ENCODE measurements around the gene YPEL4.
"Not testable (repeated sequence)": the region's sequence is repeated elsewhere in the genome, so short reads cannot be mapped to it uniquely, and the experiment has no call there.

Gene YPEL4, protein sequence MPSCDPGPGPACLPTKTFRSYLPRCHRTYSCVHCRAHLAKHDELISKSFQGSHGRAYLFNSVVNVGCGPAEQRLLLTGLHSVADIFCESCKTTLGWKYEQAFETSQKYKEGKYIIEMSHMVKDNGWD

DNA sequence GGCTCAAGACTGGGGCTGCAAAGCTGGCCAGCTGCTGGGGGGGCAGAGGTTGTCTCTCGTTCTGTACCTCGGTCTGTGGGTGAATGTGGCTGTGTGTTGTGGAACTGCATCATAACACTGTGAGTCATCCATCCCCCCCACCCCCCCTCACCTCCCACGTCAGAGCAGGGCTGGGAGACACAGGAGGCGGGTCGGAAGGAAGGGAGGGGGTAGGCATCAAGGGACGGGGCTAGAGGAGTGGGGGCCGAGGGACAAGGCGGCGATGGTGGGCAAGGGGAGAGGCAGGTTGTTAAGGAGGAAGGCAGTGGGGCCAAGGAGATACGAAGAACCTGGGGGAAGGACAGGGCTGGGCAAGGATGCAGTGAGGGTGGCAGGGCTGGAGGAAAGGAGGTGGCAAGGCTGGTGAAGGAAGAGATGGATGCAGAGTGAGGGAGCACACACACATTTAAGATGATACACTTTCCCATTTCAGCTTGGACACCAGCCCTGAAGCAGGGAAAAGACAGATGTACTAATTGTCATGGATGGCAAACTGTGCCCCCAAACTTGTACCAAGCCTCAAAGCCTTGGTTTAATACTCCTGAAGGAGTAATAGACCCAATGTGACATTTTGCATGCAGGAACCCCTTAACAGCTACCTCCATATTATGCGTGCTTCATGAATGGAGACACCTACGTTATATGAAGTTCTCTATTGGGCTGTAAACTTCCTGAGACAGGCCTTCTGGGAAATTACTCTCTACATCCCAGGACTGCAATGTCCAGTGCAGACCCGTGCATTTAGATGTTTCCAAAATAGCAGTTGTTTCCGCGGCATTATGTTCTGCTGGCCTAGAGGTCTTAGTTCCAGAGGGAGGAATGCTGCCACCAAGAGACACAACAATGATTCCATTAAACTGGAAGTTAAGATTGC is at the start of gene YPEL4:
Gene YPEL4, minus strand, starts transcription at position 87 of the 913 bp plus-strand sequence. CDS start 2,805 bp downstream, outside the sequence.
- DNase-seq: peak; percentile 27

DNA sequence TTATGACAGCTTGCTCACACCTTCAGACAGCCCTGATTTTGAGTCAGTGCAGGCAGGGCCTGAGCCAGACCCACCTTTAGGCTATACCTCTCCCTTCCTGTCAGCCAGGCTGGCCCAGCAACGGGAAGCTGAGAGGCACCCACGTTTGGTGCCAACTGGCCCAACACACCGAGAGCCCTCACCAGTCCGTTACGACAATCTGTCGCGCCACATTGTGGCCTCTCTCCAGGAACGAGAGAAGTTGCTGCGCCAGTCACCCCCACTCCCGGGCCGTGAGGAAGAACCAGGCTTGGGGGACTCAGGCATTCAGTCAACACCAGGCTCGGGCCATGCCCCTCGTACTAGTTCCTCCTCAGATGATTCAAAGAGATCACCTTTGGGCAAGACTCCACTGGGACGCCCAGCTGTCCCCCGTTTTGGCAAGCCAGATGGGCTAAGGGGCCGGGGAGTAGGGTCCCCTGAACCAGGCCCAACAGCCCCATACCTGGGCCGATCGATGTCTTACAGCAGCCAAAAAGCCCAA is 49.2 kb upstream of the YPEL4 start:
- DNase-seq: no peak

DNA sequence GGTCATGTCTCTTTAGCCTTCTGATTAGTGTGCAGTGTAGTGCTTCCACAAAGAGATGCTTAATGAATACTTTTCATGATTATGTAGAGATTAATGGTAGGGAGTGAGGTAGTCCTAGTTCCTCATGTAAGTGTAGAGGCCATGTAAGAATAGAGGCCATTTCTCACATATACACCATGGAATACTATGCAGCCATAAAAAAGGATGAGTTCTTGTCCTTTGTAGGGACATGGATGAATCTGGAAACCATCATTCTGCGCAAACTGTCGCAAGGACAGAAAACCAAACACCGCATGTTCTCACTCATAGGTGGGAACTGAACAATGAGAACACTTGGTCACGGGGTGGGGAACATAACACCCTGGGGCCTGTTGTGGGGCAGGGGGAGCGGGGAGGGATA is 40.8 kb upstream of the YPEL4 start:
- not testable (repeated sequence) for DNase-seq

DNA sequence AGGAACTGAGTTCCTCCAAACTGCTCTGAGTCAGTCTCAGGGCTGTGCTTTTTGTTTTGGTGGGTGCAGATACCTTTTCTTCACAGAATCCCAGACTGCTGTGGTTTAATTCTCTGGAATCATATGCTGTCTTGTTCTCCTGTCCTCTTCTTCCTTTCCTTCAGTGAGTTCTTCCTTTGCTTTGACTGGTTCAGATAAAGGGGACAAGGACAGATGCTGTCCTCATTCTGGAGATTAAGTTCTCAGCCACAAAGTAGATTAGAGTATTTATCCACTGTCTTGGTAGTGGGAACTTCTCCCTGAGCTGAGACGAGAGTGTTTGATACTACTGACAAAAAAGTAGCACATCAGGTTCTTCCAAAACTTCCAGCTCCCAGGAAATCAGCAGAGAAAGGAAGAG is 31.5 kb upstream of the YPEL4 start:
- DNase-seq: no peak

DNA sequence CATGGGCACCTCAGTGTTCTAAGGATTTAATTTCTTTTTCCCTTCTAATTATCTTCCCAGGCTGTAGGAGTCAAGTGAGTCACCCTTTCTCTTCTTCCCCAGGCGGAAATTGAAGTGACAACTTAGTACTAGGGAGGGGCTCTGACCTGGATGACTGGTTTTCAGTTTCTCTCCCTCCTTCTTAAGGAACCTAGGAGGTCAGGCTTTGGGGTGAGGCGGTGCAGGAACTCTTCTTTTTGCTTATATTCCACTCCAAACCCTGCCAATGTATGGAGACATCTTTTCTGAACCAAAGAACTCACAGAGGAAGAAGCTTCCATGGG is 30.8 kb upstream of the YPEL4 start:
- no peak for DNase-seq

DNA sequence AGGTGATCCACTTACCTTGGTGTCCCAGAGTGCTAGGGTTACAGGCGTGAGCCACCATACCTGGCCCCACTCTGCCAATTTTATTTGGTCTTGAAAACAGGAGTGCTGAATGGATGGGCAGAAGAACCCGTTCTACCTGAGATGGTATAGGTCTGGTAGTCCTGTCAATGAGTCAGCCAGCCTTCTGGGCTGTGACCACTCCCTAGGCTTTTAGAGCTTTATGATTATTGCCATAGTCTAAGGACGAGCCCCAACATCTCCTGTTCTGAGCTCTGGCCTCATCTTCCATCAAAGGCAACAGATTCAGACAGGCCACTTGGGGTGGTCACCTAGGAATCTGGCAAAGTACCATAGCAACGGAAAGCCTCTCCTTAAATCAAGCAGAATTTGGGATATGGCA is 29.7 kb upstream of the YPEL4 start:
- DNase-seq: no peak

DNA sequence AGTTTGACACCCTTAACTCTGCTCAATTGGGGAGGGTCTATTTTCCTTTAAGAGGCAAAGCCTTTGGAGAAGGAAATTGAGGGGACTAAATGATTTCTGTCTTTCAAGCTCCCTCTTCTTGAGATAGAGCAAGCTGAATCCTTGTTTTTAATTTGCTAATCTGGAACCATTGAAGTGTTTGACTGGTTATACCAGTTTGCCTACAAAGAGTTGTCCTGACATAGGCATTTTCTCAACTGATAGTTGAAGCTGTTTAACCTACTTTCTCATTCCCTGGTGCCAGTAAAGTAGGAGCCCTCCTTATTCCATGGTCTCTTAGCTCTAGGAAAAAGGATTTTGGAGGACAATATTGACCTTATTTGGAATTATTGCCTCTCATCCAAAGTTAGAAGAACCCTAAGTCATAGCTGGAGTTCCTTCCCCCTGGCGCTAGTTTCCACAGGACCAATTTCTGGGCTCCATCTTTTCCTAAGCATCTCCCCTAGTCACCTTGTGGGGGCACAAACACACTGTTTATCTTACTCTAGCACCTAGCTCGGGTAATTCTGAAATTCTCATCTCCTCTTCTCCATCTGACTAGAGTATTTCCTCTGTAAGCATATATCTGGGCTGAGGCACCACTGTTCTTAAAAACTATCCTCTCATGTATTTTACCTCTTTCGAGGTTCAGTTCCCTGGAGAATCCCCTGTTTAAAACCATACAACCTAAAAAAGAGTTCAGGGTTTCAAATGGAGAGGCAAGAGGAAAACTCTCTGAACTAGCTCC is 25.6 kb upstream of the YPEL4 start:
- DNase-seq: no peak

DNA sequence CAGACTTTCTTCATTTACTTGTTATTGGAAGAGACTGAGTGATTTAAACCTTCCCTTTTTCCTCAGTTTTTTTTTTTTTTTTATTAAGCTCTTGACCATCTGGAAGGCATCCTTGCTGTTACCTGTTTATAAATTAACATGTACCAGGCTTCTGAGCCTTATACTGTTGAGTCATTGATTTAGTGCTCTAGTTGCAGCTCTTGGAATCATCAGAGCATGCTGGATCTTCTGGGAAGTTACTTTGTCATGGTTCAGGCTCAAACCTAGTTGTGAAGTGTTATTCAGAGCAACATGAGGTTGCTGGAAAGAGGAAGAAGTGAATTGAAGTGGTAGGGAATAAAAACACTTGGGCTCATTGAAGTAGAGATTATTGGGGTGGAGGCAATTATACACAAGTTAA is 24.5 kb upstream of the YPEL4 start:
- DNase-seq: peak; percentile 11

DNA sequence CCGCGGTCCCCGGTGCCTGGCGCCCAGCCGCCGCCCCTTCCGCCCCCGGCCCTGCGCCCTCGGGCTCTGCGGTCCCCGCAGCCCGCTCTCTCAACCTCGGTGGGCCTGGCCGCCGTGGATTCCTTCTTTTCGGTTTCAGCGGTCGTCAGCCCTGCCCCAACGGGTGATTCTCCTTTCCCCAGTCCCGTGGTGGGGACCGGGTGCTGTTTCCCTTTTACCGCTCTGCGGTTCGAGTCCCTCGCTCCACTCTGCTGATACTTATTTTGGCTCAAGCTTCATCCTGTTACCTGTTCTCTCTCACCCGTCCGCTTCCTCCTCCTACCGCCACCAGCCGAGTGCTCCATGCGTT is 18.7 kb upstream of the YPEL4 start:
- no peak for DNase-seq

DNA sequence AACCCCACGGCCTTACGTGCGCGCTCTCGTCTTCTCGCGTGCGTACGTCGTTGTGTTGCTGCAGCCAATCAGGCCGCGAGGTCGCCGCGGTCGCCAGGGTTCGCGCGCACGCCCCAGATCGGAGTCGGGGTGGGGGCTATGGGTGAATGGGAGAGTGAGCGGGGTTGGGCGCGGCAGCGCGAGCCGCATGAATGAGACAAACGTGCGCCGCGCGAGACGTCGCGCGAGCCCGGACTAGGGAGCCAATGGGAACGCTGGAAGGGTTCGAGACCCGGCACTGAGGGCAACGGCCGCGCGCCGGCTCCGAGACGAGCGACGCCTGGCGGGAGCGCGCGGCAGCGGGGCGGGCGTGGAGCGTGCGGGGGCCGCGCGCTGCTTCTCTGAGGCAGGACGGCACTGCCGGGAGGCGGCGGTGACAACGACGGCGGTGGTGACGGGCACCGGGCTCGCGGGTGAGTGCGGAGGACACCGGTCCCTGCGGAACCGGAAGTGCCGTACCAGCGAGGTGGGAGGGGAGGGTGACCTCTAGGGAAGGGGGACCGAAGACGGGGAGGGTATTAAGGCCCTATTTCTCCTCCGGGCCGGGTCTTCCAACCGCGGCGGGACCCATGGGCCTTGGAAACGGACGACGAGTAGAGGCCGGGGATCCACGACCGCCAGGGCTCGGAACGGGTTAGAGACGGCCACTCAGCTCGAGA is 18.2 kb upstream of the YPEL4 start, which contains the start of gene ZDHHC5:
Gene ZDHHC5, plus strand, starts transcription at position 379 of the 698 bp plus-strand sequence. CDS start 4,977 bp downstream, outside the sequence.
- peak; percentile 100 for DNase-seq

DNA sequence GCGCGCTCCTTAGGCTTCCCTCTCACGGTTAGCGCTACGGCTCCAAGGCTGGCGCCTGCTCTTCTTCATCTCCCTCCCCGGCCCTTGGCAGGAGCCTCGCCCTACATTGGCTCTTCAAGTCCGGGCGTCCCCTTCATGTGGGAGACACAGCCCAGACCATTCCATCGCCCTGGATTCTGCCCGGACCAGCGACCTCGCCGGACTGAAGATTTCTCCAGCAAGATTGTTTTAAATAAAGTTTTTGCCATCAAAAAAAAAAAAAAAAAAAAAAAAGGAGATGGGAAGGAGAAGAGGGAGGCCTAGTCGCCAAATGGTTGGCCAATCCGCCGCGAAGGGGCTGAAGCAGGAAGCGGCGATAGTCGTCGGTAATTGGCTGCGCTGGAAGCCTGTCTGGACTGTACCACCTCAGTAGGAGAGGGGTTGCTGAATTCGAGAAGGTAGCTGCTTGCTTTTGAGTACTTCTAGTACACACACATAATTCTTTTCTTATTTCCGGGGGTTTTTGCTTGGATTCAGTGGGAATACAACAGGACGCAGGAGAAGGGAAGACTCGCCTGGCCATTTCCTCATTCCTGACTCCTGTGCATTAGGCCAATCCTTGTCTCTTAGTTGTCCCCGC is 17.5 kb upstream of the YPEL4 start:
- DNase-seq: peak; percentile 100

DNA sequence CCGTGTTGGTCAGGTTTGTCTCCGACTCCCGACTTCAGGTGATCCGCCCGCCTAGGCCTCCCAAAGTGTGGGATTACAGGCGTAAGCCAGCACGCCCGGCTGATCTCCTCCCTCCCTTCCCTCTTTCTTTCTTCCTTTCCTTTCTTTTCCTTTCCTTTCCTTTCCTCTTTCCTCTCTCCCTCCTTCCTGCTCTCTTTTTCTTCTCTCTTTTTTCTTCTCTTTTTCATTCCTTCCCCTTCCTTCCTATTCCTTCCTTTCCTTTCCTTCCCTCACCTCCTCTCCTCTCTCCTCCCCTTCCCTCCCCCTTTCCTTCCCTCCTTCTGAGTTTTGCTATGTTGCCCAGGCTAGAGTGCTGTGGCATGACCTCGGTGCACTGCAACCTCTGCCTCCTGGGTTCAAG is 14.3 kb upstream of the YPEL4 start:
- DNase-seq: no peak

DNA sequence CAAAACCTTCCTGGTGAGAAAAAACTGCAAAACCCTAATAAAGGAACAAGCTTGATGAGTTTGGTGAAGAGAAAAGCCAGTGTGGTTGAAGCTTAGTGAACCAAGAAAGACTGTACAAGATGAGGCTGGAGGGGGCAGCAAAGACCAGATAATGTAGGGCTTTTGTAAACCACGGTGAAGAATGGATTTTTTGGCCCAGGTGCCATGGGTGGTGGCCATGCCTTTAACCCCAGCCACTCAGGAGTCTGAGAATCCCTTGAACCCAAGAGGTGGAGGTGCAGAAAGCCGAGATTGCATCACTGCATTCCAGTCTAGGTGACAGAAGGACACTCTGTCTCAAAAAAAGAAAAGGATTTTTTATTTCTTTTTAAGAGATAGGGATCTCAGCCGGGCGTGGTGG is 13.2 kb upstream of the YPEL4 start:
- DNase-seq: no peak

DNA sequence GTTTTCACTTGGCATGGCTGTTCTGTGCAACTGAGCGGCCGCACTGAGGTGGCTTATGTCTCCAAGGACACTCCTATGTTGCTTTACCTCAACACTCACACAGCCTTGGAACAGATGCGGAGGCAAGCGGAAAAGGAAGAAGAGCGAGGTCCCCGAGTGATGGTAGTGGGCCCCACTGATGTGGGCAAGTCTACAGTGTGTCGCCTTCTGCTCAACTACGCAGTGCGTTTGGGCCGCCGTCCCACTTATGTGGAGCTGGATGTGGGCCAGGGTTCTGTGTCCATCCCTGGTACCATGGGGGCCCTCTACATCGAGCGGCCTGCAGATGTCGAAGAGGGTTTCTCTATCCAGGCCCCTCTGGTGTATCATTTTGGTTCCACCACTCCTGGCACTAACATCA is 10.0 kb upstream of the YPEL4 start:
- no peak for DNase-seq

DNA sequence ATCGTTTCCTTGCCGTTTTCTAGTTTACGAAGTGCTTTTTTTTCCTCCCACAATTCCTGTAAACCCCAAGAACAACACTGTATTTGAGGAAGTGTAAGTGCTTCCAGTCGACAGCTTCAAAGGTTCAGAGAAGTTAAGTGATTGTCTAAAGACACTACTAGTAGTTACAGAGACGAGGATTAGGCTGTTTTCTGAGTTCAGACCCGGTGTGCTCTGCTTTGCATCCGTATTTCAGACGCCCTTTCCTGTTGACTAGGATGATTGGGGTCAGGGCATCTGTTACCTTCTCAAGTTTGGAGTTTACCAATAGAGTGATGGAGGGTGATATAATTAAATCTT is 8.3 kb upstream of the YPEL4 start:
- no peak for DNase-seq

DNA sequence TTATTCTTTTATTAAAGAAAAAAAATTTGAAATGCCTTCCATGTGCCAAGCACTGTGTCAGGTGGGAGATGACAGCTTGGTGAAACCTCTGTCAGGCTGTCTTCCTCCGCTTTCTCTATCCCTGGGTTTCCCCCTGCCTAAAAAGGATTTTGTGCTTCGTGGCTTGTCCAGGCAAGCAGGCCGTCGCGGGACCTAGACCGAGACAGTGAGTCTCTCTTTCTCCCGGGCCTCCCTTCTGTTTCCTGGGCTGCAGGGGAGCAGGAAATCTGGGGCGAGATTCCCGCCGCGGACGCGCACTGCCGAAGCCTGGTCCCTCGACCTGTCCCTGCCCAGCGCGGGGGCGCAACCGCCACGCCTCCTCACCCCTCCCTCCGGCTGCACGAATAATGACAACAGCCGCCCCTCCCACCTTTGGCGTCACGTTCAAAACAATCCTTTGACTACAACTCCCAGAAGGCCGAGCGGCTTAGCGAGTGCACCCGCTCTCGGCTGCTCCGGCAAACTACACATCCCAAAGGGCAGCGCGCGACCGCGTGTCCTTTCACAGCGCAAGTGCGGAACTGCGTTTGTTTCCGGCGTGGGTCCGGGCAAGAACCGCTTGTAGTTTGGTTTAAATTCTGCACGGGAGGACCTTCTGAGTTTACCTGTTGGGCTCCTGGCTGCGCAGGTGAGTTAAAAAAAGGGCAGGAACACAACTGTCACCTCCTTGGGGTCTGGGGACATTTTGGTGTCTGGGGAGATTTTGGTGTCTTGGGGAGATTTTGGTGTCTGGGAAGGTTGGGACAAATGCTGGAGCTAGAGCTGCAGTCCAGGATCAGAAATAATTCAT is 7.7 kb upstream of the YPEL4 start, which contains the start of gene CLP1:
Gene CLP1, plus strand, starts transcription at position 569 of the 829 bp plus-strand sequence. CDS start 1,715 bp downstream, outside the sequence.
- DNase-seq: peak; percentile 97

DNA sequence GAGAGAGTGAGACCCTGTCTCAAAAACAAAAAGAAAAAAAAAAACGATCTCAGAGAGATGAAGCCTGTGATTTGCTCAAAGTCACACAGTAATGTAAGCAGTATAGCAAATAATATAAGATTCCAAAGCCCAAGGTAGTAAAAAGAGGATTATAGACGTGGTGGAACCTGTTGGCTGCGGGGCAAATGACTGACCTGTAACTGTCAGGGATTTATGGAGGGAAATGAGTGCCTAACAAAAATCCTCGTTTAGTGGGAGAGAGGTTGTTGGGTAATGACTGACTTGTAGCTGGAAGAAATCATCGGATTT is 7.1 kb upstream of the YPEL4 start:
- no peak for DNase-seq

DNA sequence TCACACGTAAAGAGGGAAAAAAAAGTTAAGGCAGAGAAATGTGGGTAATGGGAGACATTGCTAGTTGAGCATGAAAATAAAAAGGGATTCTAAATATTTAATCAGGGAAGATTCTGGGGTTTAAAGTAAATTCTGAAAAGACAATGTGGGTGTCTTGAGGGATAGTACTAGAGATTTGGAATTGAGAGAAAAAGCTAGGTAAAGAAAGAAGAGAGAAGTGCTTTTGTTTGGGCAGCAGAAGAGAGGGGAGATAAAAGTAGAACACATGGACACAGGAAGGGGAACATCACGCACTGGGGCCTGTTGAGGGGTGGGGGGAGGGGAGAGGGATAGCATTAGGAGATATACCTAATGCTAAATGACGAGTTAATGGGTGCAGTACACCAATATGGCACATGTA is 3.5 kb upstream of the YPEL4 start:
- DNase-seq: no peak

DNA sequence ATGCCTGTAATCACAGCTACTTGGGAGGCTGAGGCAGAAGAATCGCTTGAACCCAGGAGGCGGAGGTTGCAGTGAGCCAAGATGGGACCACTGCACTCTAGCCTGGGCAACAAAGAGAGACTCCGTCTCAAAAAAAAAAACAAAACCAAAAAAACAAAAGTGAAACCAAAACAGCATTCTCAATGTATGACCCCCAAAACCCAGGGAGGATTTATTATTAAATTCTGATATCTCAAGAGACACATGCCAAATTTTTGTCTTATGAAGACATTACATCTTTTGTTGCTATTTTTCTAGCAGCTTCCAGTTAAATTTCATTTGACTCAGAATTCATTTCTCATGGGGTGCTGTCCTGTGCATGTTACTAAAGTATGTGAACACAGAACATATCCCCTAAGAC is 3.0 kb upstream of the YPEL4 start:
- DNase-seq: no peak

DNA sequence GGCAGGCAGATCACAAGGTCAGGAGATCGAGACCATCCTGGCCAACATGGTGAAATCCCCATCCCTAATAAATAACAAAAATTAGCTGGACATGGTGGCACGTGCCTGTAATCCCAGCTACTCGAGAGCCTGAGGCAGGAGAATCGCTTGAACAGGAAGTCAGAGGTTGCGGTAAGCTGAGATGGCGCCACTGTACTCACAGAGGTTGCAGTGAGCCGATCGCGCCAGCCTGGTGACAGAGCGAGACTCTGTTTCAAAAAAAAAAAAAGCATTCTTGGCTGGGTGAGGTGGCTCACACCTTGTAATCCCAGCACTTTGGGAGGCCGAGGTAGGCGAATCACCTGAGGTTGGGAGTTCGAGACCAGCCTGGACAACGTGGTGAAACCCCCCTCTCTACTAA is 2.5 kb upstream of the YPEL4 start:
- not testable (repeated sequence) for DNase-seq

DNA sequence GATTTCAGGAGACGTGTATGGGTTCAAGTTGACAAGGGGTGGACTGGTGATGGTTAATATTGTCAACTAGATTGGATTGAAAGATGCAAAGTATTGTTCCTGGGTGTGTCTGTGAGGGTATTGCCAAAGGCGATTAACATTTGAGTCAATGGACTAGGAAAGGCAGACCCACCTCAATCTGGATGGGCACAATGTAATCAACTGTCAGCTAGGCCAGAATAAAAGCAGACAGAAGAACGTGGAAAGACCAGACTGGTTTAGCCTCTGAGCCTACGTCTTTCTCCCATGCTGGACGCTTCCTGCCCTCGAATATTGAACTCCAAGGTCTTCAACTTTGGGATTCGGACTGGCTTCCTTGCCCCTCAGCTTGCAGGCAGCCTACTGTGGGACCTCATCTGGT is 1.7 kb upstream of the YPEL4 start:
- DNase-seq: no peak

DNA sequence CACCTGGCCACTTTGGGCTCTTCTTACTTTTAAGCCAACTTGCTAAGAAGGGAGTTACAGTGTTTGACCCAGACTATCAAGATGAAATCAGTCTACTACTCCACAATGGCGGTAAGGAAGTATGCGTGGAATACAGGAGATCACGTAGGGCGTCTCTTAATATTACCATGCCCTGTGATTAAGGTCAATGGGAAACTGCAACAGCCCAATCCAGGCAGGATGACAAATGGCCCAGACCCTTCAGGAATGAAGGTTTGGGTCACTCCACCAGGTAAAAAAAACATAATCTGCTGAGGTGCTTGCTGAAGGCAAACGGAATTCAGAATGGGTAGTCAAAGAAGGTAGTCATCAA is 1.0 kb upstream of the YPEL4 start:
- DNase-seq: no peak
